Activated naive CD4-positive, alpha-beta T cell treated with anti-CD3 and anti-CD28 coated beads, Interleukin-2, amount 10 ng/mL, durations not matched to agents 7 days and 5 days (primary cell): ENCODE results near the gene PNCK.
"Not testable (repeated sequence)": the region's sequence is repeated elsewhere in the genome, so short reads cannot be mapped to it uniquely, and the experiment has no call there.

ENCODE experiments used
- CTCF ChIA-PET: fragments of 350-600 bp; sonication (Branson Sonifier 250); formaldehyde crosslinking; loops from one replicate; lab custom pipeline; 2021; ENCODE audit warnings: antibody characterized with exemption; lab: Charles Lee
- DNase-seq: peaks from one replicate; pipeline ENCODE4 v3.0.0-alpha.2; 2020
- H3K27ac Mint-ChIP-seq: one replicate; pipeline ENCODE4 v1.8.0; 2021; ENCODE audit warnings: mild to moderate bottlenecking, moderate library complexity, mixed read lengths
- H3K27me3 Mint-ChIP-seq: one replicate; pipeline ENCODE4 v1.8.0; 2021; ENCODE audit warnings: mild to moderate bottlenecking, mixed read lengths
- H3K36me3 Mint-ChIP-seq: one replicate; pipeline ENCODE4 v1.8.0; 2021; ENCODE audit warnings: mixed read lengths
- H3K4me1 Mint-ChIP-seq: one replicate; pipeline ENCODE4 v1.8.0; 2021; ENCODE audit warnings: mixed read lengths
- H3K4me3 Mint-ChIP-seq: one replicate; pipeline ENCODE4 v1.8.0; 2021; ENCODE audit warnings: mild to moderate bottlenecking, moderate library complexity, mixed read lengths
- H3K9me3 Mint-ChIP-seq: one replicate; pipeline ENCODE4 v1.8.0; 2021; ENCODE audit warnings: mixed read lengths

The PNCK gene

DNA sequence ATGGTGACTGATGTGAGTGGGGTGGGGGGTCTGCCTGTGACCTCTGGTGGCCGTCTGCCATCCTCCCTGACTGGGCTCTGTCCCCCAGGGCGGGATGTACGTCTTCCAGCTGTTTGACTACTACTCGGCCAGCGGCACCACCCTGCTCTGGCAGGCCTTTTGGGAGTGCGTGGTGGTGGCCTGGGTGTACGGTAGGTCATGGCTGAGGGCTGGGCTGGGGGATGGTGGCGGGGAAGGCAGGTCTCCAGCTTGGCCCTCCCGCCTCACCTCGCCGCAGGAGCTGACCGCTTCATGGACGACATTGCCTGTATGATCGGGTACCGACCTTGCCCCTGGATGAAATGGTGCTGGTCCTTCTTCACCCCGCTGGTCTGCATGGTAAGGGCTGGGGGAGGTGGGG lies 20.6 kb upstream of the PNCK start:
- H3K36me3 Mint-ChIP-seq, H3K4me3 Mint-ChIP-seq, CTCF ChIA-PET, H3K9me3 Mint-ChIP-seq, H3K4me1 Mint-ChIP-seq, H3K27ac Mint-ChIP-seq, DNase-seq: not testable (repeated sequence)
- peaks cover 22% of the 10 kb centered on the region for H3K27me3 Mint-ChIP-seq

DNA sequence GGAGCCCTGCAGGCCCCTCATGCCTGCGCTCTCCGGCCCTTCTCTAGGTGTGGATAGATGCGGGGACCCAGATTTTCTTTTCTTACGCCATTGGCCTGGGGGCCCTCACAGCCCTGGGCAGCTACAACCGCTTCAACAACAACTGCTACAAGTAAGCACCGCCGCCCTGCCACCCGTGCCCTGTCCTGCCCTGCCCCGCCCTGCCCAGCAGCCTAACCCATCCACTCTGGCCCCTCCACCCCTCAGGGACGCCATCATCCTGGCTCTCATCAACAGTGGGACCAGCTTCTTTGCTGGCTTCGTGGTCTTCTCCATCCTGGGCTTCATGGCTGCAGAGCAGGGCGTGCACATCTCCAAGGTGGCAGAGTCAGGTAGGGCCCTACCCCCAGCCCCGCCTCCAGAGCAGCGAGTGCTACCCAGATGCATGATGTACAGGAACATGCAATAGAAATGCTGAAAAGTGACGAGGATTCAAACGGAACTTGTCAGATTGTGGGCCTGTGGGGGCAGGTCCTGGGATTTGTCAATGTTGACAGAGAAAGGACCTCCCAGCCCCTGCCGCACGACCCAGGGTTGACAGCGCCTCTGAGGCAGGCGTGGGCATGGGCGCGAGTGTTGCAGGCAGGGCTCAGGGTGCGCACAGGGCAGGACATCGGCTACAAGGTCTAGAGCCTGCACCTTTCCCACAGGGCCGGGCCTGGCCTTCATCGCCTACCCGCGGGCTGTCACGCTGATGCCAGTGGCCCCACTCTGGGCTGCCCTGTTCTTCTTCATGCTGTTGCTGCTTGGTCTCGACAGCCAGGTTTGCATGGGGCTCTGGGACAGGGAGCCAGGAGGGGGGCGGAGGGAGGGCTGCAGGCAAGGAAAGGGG lies 19.8 kb upstream of the PNCK start:
- Mint-ChIP-seq H3K36me3 (peaks cover 5% of the 10 kb centered on the region), H3K4me1 (no peaks in the 10 kb centered on the region), H3K27me3 (peaks cover 23% of the 10 kb centered on the region), H3K27ac (no peak overlapping the region), H3K9me3 (no peaks in the 10 kb centered on the region), H3K4me3 (no peak overlapping the region)
- CTCF ChIA-PET: no interaction called here
- no peak for DNase-seq

DNA sequence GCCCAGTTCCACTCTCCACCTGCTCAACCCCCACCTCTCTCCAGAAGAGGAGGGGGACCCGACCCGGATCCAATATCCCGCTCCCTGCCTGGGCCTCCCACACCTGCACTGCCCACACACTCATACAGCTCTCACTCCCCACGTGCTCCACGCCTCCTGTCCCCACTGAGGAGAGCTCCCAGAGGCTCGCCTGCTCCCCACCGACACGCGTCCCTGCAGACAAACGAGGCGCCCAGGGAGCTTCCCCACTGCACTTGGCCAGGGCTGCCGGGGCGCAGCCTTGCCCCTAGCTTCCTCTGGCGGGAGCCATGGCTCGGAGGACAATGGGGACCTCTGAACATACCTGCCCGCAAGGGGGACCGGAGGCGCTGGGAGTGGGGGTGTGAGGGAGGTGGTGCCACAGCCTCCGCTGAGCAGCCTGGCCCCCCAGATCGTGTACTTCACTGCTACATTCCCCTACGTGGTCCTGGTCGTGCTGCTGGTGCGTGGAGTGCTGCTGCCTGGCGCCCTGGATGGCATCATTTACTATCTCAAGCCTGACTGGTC lies 19.1 kb upstream of the PNCK start:
- CTCF ChIA-PET: no interaction called here
- Mint-ChIP-seq H3K27ac (no peak overlapping the region), H3K4me1 (no peaks in the 10 kb centered on the region), H3K9me3 (no peaks in the 10 kb centered on the region), H3K27me3 (peaks cover 23% of the 10 kb centered on the region), H3K36me3 (peaks cover 5% of the 10 kb centered on the region), H3K4me3 (no peak overlapping the region)
- no peak for DNase-seq

DNA sequence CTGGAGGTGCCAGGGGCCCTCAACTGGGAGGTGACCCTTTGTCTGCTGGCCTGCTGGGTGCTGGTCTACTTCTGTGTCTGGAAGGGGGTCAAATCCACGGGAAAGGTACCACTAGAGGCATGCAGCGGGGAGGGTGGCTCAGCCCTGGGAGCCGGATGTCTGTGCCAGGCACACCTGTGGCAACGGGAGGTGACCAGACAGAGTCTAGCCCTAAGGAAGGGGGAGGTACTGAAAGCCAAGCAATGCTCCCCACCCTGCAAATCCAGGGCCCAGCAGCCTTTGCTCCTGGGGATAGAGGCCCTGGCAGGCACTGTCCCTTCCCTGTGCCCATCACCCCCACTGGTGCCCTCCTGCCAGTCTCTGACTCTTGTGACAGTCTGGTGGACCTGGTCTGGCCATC lies 18.4 kb upstream of the PNCK start:
- CTCF ChIA-PET: no interaction called here
- peaks cover 2% of the 10 kb centered on the region for H3K4me1 Mint-ChIP-seq
- DNase-seq: no peak
- no peak overlapping the region for H3K27ac Mint-ChIP-seq
- H3K4me3 Mint-ChIP-seq: no peak overlapping the region
- H3K27me3 Mint-ChIP-seq: peaks cover 28% of the 10 kb centered on the region
- no peaks in the 10 kb centered on the region for H3K36me3 Mint-ChIP-seq
- H3K9me3 Mint-ChIP-seq: no peaks in the 10 kb centered on the region

DNA sequence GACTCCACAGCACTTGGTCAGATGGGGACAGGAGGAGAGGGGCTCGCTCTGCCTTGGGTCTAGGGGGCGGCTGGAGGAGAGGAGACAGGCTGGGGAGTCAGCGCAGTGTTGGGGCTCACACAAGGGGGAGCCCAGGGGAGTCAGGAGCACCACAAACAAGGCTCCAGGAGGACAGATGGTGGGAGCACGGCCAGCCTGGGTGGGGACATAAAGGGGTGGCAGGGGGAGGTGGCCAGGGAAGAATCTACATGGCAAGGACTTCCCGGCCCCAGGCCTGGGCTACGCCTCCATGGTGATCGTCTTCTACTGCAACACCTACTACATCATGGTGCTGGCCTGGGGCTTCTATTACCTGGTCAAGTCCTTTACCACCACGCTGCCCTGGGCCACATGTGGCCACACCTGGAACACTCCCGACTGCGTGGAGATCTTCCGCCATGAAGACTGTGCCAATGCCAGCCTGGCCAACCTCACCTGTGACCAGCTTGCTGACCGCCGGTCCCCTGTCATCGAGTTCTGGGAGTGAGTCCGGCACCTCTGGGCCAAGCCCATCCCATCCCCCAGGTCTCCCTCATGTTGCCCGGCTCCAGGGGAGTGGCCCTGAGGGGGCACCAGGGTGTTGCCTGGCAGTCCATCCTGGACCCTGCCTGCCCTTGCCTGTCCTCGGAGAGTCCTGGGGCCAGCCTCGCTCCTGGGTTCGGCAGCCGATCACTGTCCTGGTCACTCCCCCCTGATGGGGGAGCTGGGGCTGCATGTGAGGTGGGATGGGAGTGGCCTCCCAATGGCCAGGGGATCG lies 17.6 kb upstream of the PNCK start:
- peaks cover 35% of the 10 kb centered on the region for H3K27me3 Mint-ChIP-seq
- H3K36me3 Mint-ChIP-seq, H3K9me3 Mint-ChIP-seq, H3K4me1 Mint-ChIP-seq, DNase-seq, CTCF ChIA-PET, H3K27ac Mint-ChIP-seq, H3K4me3 Mint-ChIP-seq: not testable (repeated sequence)

DNA sequence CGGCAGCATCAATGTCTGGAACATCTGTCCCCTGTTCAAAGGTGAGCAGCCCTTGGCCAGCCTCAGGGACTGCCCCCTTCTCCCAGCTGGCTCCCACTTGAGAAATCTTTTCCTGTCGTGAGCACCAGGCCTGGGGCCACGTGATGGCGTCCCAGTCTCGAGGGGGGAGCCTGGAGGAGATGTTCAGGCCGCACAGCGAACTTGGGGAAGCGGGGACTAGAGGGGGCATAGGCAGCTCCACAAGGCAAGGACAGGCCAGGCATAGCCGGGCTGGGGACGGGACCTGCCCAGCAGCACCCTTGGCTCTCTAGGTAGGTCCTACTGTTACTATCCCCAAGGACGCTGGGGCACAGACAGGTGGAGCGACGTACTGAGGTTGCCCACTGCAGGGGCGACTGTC lies 16.9 kb upstream of the PNCK start:
- no peak for DNase-seq
- H3K4me1 Mint-ChIP-seq: peaks cover 2% of the 10 kb centered on the region
- H3K4me3 Mint-ChIP-seq: no peak overlapping the region
- H3K36me3 Mint-ChIP-seq: no peaks in the 10 kb centered on the region
- no peak overlapping the region for H3K27ac Mint-ChIP-seq
- peaks cover 43% of the 10 kb centered on the region for H3K27me3 Mint-ChIP-seq
- CTCF ChIA-PET: no interaction called here
- H3K9me3 Mint-ChIP-seq: no peaks in the 10 kb centered on the region

DNA sequence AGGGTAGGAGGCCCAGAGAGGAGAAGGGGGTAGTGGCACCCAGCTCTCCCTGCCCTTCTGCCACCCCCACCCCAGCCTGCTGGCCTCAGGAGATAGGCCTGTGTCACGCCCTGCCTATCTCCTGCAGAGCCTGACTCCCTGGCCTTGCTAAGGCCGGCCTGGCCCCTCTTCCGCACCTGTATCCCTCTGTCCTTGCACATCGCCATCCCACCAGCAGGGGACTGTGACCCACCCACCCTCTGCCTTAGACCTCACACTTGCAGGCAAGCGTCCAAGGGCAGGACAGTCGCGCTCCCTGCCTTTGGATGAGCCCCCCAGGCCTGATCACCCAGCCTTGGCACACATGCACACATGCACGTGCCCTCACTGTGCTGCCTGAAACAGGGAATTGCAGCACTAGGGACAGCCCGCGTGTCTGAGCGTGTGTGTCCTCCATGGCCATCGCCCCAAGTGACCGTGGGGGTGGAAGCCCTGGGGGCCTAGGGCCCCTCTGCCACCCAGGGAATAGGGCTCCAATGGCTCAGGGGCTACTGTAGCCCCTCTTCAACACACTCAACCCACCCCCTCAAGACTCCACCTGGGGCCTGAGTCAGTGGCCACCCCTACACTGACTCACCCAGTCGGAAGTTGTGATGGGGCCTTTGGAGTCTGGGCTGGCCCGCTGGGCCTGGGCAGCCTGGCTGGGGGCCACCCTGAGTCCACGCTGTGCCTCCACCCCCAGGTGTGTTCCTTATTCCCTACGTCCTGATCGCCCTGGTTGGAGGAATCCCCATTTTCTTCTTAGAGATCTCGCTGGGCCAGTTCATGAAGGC lies 16.2 kb upstream of the PNCK start:
- CTCF ChIA-PET: no interaction called here
- no peak overlapping the region for H3K27ac Mint-ChIP-seq
- H3K4me3 Mint-ChIP-seq: no peak overlapping the region

DNA sequence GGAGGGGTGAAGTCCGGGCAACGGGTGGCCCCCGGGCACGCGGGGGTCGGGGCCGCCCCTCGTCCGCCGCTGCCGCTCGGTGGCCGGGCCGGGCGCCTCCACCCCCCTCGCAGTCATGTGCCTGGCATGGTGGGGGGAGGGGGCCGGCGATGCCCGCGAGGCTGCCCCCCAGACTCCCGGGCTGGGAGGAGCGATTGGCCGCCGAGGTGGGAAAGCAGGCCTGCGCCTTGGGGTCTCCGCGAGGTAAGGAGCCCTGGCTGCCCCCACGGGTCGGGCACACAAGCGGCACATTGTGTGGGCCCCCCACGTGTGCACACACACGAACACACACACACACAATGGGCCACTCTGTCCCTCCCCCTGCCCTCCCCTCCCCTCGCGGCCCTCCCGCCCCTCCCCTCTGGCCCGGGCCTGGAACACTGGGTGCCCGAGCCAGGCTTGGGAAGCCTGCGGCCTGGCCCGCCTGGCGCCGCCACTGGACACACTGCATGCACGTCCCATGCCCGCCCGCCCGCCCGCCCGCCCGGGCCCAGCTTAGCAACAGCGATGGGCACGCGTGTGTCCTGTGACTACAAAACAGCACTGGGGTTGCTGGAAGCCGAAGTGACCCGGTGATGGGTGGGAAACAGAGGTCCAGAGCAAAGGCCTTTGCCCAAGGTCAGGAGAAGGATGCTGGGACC lies 15.4 kb upstream of the PNCK start:
- H3K27me3 Mint-ChIP-seq: peaks cover 57% of the 10 kb centered on the region

More for the DNA sequence above, 16.2 kb upstream of the PNCK start:
- Mint-ChIP-seq H3K9me3 (no peaks in the 10 kb centered on the region), H3K4me1 (peaks cover 2% of the 10 kb centered on the region), H3K36me3 (no peaks in the 10 kb centered on the region), H3K27me3 (peaks cover 49% of the 10 kb centered on the region)
- DNase-seq: no peak

DNA sequence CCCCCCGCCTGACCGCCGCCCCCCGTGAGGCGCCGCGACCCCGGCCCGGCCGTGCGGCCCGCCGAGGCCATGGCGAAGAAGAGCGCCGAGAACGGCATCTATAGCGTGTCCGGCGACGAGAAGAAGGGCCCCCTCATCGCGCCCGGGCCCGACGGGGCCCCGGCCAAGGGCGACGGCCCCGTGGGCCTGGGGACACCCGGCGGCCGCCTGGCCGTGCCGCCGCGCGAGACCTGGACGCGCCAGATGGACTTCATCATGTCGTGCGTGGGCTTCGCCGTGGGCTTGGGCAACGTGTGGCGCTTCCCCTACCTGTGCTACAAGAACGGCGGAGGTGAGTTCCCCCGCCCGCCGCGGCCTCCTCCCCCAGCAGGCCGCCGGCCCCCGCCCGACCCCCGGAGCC lies 14.9 kb upstream of the PNCK start:
- CTCF ChIA-PET: no interaction called here
- Mint-ChIP-seq H3K27me3 (peaks cover 60% of the 10 kb centered on the region), H3K4me3 (no peak overlapping the region)

More for the DNA sequence above, 15.4 kb upstream of the PNCK start:
- Mint-ChIP-seq H3K4me3 (no peak overlapping the region), H3K36me3 (no peaks in the 10 kb centered on the region), H3K27ac (no peak overlapping the region), H3K4me1 (peaks cover 2% of the 10 kb centered on the region), H3K9me3 (no peaks in the 10 kb centered on the region)
- no peak for DNase-seq
- CTCF ChIA-PET: no interaction called here

DNA sequence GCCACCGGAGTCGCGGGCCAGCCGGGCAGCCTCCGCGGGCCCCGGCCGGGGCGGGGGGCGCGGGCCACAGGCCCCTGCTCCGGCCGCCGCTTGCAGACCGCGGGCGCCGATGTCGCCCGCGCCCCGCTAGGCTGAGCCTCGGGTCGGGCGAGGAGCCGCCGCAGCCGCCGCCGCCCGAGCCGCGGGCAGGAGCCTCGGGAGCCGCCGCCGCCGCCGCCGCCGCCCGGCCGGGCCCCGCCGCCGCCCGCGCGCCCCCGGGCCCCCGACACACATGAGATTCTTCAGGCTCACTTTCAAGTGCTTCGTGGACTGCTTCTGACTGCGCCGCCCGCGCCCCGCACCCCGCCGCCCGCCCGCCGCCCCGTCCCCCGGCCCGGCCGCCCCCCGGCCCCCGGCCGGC lies 14.5 kb upstream of the PNCK start:
- no peak for DNase-seq
- no peak overlapping the region for H3K27ac Mint-ChIP-seq
- no peaks in the 10 kb centered on the region for H3K36me3 Mint-ChIP-seq
- peaks cover 64% of the 10 kb centered on the region for H3K27me3 Mint-ChIP-seq
- CTCF ChIA-PET: interaction anchor here (1.1 to 1.7 kb wide), 2 partner anchors 19 to 21 kb away, joined by 3 to 5 read pairs; no protein-coding TSS in a partner anchor
- H3K4me3 Mint-ChIP-seq: no peak overlapping the region
- peaks cover 2% of the 10 kb centered on the region for H3K4me1 Mint-ChIP-seq
- no peaks in the 10 kb centered on the region for H3K9me3 Mint-ChIP-seq

More for the DNA sequence above, 14.9 kb upstream of the PNCK start:
- no peaks in the 10 kb centered on the region for H3K9me3 Mint-ChIP-seq
- DNase-seq: no peak
- H3K27ac Mint-ChIP-seq: no peak overlapping the region
- H3K4me1 Mint-ChIP-seq: peaks cover 2% of the 10 kb centered on the region
- no peaks in the 10 kb centered on the region for H3K36me3 Mint-ChIP-seq

DNA sequence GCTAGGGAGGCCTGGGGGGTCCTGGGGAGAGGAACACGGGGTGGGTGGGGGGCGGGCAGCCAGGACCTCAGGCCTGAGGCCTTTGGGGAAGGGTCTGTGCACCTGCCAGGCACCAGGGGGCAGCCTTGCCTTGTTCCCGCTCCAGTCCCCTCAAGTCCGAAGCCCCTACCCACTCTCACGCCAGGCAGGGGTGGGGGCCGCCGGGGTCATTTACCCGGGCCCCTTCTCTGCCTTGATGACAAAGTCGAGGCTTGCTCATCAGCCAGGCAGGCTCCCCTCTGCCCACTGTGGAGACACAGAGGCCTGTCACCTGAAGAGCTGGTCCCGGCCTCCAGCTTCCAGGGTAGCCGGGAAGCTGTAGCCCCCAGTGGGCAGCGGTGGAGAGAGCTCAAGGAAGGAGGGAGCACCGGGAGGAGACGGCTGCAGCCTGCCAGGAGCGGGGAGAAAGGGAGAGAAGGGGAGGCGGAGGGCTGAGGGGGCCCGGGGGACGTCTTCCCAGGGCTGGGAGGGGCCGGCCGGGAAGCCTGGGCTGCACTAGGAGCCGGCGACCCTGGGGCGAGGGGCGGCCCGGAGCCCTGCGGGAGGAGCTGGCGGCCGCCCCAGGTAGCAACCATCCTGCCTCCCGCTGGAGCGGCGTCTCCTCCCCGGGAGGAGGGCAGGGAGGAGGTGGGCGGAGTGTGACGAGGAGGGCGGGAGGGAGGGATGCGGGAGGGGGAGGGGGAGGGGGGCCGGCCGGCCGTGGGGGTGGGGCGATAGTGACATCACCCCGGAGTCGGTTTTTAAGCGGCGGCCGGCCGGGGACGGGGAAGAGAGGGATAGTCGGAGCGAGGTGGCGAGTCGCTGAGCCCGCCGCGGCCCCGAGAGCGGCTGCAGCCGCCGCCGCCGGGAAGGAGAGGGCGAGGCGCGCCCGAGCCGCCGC lies 13.8 kb upstream of the PNCK start, which contains the start of gene SLC6A8:
SLC6A8 (plus strand) TSS at position 806 of the 919 bp plus-strand sequence. CDS start 649 bp downstream, outside the sequence.
- CTCF ChIA-PET: interaction anchor here (0.6 to 1.7 kb wide), 5 partner anchors 16 to 197 kb away, joined by 3 to 5 read pairs (median 4); no protein-coding TSS in a partner anchor
- Mint-ChIP-seq H3K9me3 (no peaks in the 10 kb centered on the region), H3K27ac (no peak within 1 kb of the TSS), H3K27me3 (peaks cover 68% of the 10 kb centered on the region), H3K4me1 (peaks cover 2% of the 10 kb centered on the region), H3K4me3 (peak within 1 kb of the TSS; percentile 77), H3K36me3 (no peaks in the 10 kb centered on the region)
- DNase-seq: peak; percentile 57

DNA sequence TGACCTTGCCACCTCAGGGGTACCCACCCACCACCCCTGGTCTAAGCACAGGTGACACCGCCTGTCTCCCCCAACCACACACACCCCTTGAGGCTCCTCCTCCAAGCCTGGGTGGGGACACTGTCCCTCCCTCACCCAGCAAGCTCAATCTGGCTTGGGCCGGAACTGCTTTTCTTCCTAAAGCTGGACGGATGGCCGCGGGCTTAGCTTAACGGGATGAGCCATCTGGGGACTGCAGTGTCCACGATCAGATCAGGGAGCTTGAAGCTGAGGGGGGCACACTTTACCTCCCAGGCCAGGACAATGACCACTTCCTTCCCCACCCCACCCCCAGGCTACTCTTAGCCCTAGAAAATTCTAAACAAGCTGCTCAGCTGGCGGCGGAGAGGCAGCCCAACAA lies 13.1 kb upstream of the PNCK start:
- Mint-ChIP-seq H3K27me3 (peaks cover 68% of the 10 kb centered on the region), H3K9me3 (no peaks in the 10 kb centered on the region), H3K27ac (no peak overlapping the region), H3K4me3 (no peak overlapping the region), H3K36me3 (no peaks in the 10 kb centered on the region), H3K4me1 (peaks cover 2% of the 10 kb centered on the region)
- DNase-seq: no peak
- CTCF ChIA-PET: interaction anchor here (1.1 to 1.7 kb wide), 4 partner anchors 19 to 198 kb away, joined by 3 to 5 read pairs (median 4); no protein-coding TSS in a partner anchor
